Neural cell (in vitro differentiated cells): ENCODE results near the gene NARS2. TPM values are rescaled to one million over a fixed set of nuclear protein-coding genes. Genes with fewer than 3 reads are reported as not detected.

Source experiments
- H2AFZ ChIP-seq: fragments of 200-600, 300-800 bp; sonication (generic), shearing (Covaris generic); 2 replicates; pipeline ENCODE4 v1.6.0; 2014; ENCODE audit warnings: low read depth, mild to moderate bottlenecking, antibody characterized with exemption, low read length, moderate library complexity
- H3F3A ChIP-seq: fragments of 200-600 bp; shearing (Covaris generic); 2 replicates; pipeline ENCODE4 v1.6.1; 2016; ENCODE audit warnings: mild to moderate bottlenecking, moderate library complexity, mixed read lengths, antibody characterized with exemption, low read length; ENCODE audit not compliant: insufficient read depth, poor library complexity, severe bottlenecking
- H3K27ac ChIP-seq: fragments of 200-600, 300-800 bp; sonication (generic), shearing (Covaris generic); 2 replicates; pipeline ENCODE4 v1.5.1; 2014; ENCODE audit warnings: mild to moderate bottlenecking, low read length, moderate library complexity
- H3K27me3 ChIP-seq: fragments of 300-800, 200-600 bp; sonication (generic), shearing (Covaris generic); 2 replicates; pipeline ENCODE4 v1.6.0; 2014; ENCODE audit warnings: mild to moderate bottlenecking, low read depth, low read length, moderate library complexity; ENCODE audit not compliant: insufficient read depth
- H3K36me3 ChIP-seq: fragments of 300-800, 200-600 bp; sonication (generic), shearing (Covaris generic); 2 replicates; pipeline ENCODE4 v1.5.1; 2014; ENCODE audit warnings: mild to moderate bottlenecking, antibody characterized with exemption, low read length, moderate library complexity; ENCODE audit not compliant: insufficient read depth
- H3K4me2 ChIP-seq: fragments of 300-800, 200-600 bp; sonication (generic), shearing (Covaris generic); 2 replicates; pipeline ENCODE4 v1.6.0; 2014; ENCODE audit warnings: mild to moderate bottlenecking, low read length
- H3K4me3 ChIP-seq: fragments of 300-800, 200-600 bp; sonication (generic), shearing (Covaris generic); 2 replicates; pipeline ENCODE4 v1.5.1; 2014; ENCODE audit warnings: mild to moderate bottlenecking, low read length, moderate library complexity
- H3K79me2 ChIP-seq: fragments of 200-600 bp; shearing (Covaris generic); replicated peaks from 2 replicates; pipeline ENCODE4 v1.6.0; 2014; ENCODE audit warnings: mild to moderate bottlenecking, low read length, moderate library complexity; ENCODE audit not compliant: insufficient read depth
- H3K9ac ChIP-seq: fragments of 300-800, 200-600 bp; sonication (generic), shearing (Covaris generic); 2 replicates; pipeline ENCODE4 v1.6.1; 2016; ENCODE audit warnings: mild to moderate bottlenecking, low read length, mixed read lengths
- H3K9me2 ChIP-seq: fragments of 200-600 bp; shearing (Covaris generic); 2 replicates; pipeline ENCODE4 v1.6.1; 2016; ENCODE audit warnings: mild to moderate bottlenecking, low read length, mixed read lengths; ENCODE audit not compliant: insufficient read depth
- H3K9me3 ChIP-seq: fragments of 200-600, 300-800 bp; sonication (generic), shearing (Covaris generic); 2 replicates; pipeline ENCODE4 v1.6.1; 2016; ENCODE audit warnings: mild to moderate bottlenecking, mixed run types, low read length, moderate library complexity, mixed read lengths
- H4K20me1 ChIP-seq: fragments of 200-600 bp; shearing (Covaris generic); 2 replicates; pipeline ENCODE4 v1.6.1; 2016; ENCODE audit warnings: mild to moderate bottlenecking, mixed run types; ENCODE audit not compliant: insufficient read depth
- CTCF ChIP-seq: fragments of 450-650 bp; IDR thresholded peaks from 2 replicates; pipeline ENCODE4 v1.5.1; 2014; ENCODE audit warnings: antibody characterized with exemption, mild to moderate bottlenecking, moderate library complexity; ENCODE audit not compliant: poor library complexity, severe bottlenecking
- EP300 ChIP-seq: fragments of 450-650 bp; conservative IDR thresholded peaks from 2 replicates; pipeline ENCODE4 v1.6.1; 2014; ENCODE audit warnings: antibody characterized with exemption, mild to moderate bottlenecking, moderate library complexity; ENCODE audit not compliant: poor library complexity, severe bottlenecking
- EZH2 ChIP-seq: fragments of 200-600, 300-800 bp; shearing (Covaris generic), sonication (generic); IDR thresholded peaks from 2 replicates; pipeline ENCODE4 v1.6.1; 2014; ENCODE audit warnings: antibody characterized with exemption, low read length, borderline replicate concordance, mild to moderate bottlenecking; ENCODE audit not compliant: insufficient read depth, poor library complexity, severe bottlenecking
- MXI1 ChIP-seq: fragments of 450-650 bp; conservative IDR thresholded peaks from 2 replicates; pipeline ENCODE4 v1.6.1; 2014; ENCODE audit warnings: antibody characterized with exemption, mild to moderate bottlenecking; ENCODE audit not compliant: poor library complexity, severe bottlenecking
- POLR2AphosphoS5 ChIP-seq: IDR thresholded peaks from 2 replicates; pipeline ENCODE4 v1.6.1; 2012
- RAD21 ChIP-seq: fragments of 450-650 bp; conservative IDR thresholded peaks from 2 replicates; pipeline ENCODE4 v1.6.1; 2014; ENCODE audit warnings: antibody characterized with exemption, mild to moderate bottlenecking, moderate library complexity
- REST ChIP-seq: IDR thresholded peaks from 2 replicates; pipeline ENCODE4 v1.6.1; 2012; ENCODE audit warnings: borderline replicate concordance
- SMC3 ChIP-seq: fragments of 450-650 bp; conservative IDR thresholded peaks from 2 replicates; pipeline ENCODE4 v1.6.1; 2014; ENCODE audit warnings: antibody characterized with exemption, mild to moderate bottlenecking, moderate library complexity; ENCODE audit not compliant: poor library complexity
- TAF1 ChIP-seq: IDR thresholded peaks from 2 replicates; pipeline ENCODE4 v1.6.1; 2012; ENCODE audit warnings: low read depth
- polyA plus RNA-seq: library from polyadenylated mRNA; depleted of rRNA; stranded (reverse); fragments of >200 nt; gene quantifications from 2 replicates; pipeline ENCODE4 v1.2.3, GENCODE V29; 2014

The NARS2 gene
- polyA plus RNA-seq, 1 donor from 2014 or later: 39.6 TPM

DNA sequence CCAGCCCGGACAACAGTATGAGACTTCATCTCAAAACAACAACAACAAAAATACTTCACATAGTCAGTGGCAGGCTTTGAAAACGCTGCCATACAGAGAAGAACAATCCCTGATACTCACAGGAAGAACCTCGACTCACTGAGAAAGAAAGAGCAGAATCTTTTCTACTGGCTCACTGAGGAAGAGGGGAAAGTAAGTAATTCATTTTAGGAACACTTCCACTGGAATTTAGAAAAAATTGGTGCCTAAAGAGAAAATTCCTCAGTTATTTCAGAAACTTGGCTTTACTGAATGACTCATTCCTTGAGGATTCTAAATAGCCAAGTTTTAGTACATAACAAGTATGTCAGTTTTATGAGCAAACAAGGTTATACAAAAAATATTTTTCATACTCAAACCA is 12.3 kb downstream of the NARS2 start:
- Histone ChIP-seq H3K79me2 (no peaks in the 10 kb centered on the region), H3K27me3 (no peaks in the 10 kb centered on the region), H3K4me2 (no peak overlapping the region), H3K9ac (no peak overlapping the region), H3K36me3 (no peaks in the 10 kb centered on the region), H4K20me1 (no peaks in the 10 kb centered on the region), H3K4me3 (no peak overlapping the region), H3K27ac (no peak overlapping the region), H3F3A (no peaks in the 10 kb centered on the region), H2AFZ (no peak overlapping the region), H3K9me2 (no peaks in the 10 kb centered on the region), H3K9me3 (no peaks in the 10 kb centered on the region)
- no peak for TF ChIP-seq MXI1
- TF ChIP-seq SMC3: no peak
- no peak for TF ChIP-seq POLR2AphosphoS5
- no peak for TF ChIP-seq RAD21
- no peak for TF ChIP-seq TAF1
- TF ChIP-seq EP300: no peak
- no peak for TF ChIP-seq REST
- TF ChIP-seq CTCF: no peak
- TF ChIP-seq EZH2: no peak

GRCh38 chr11:78560826-78561484 is 13.7 kb downstream of the NARS2 start:
- Histone ChIP-seq H3K79me2 (no peaks in the 10 kb centered on the region), H3K4me3 (no peak overlapping the region), H3F3A (no peaks in the 10 kb centered on the region), H2AFZ (no peak overlapping the region), H3K9ac (no peak overlapping the region), H3K36me3 (no peaks in the 10 kb centered on the region), H3K27ac (no peak overlapping the region), H3K27me3 (no peaks in the 10 kb centered on the region), H4K20me1 (no peaks in the 10 kb centered on the region), H3K9me2 (no peaks in the 10 kb centered on the region), H3K9me3 (no peaks in the 10 kb centered on the region), H3K4me2 (no peak overlapping the region)
- TF ChIP-seq TAF1: no peak
- no peak for TF ChIP-seq RAD21
- no peak for TF ChIP-seq MXI1
